HG03280 (cell line): ENCODE measurements around the gene NSA2.

Source experiments
- ATAC-seq: cut with Tn5 transposase; IDR thresholded peaks from one replicate; pipeline ENCODE4 v1.9.1; 2021; ENCODE audit warnings: mild to moderate bottlenecking, moderate library complexity; ENCODE audit not compliant: unreplicated experiment

The NSA2 gene

GRCh38 chr5:74810915-74811314 is 43.9 kb downstream of the NSA2 start:
- no peak for ATAC-seq

- ATAC-seq, result no peak
Observed at GRCh38 chr5:74816875-74817274, 49.8 kb downstream of the NSA2 start.

- ATAC-seq, result no peak
Observed at GRCh38 chr5:74822288-74822687, 55.2 kb downstream of the NSA2 start.

GRCh38 chr5:74829413-74829812 is 62.4 kb downstream of the NSA2 start:
- ATAC-seq, result no peak
